Caco-2 (cell line): ENCODE data around the gene DRD2. TPM values are rescaled to one million over a fixed set of nuclear protein-coding genes. Genes with fewer than 3 reads are reported as not detected.

ENCODE experiments used
- BruUV-seq: library from RNA; stranded (reverse); fragments of 400-500 nt; replicated peaks from 2 replicates; lab custom pipeline; 2021; lab: Mats Ljungman, UMichigan
- CTCF ChIA-PET: fragments of 300-600 bp; sonication (Branson Sonifier 250); formaldehyde crosslinking; loops from one replicate; lab custom pipeline; 2022; ENCODE audit warnings: antibody characterized with exemption; lab: Charles Lee
- POLR2A ChIA-PET: fragments of 300-600 bp; sonication (Branson Sonifier 250); formaldehyde crosslinking; loops from one replicate; lab custom pipeline; 2022; ENCODE audit warnings: antibody characterized with exemption; lab: Charles Lee
- DNase-seq, 2 experiments: peaks; one replicate each; pipeline versions ENCODE4 v3.0.0 to v3.0.0-alpha.2; 2020 to 2022
- H3K27me3 ChIP-seq: replicated peaks from 2 replicates; pipeline ENCODE4 v1.6.0; 2011; ENCODE audit warnings: low read length; ENCODE audit not compliant: control insufficient read depth, insufficient read depth
- H3K36me3 ChIP-seq: 2 replicates; pipeline ENCODE4 v1.5.1; 2011; ENCODE audit warnings: low read length; ENCODE audit not compliant: control insufficient read depth, insufficient read depth
- H3K4me1 ChIP-seq: fragments of 250-450 bp; sonication (Bioruptor Pico); 2 replicates; pipeline ENCODE4 v1.5.1; 2020; ENCODE audit warnings: mild to moderate bottlenecking
- H3K4me3 ChIP-seq: 2 replicates; pipeline ENCODE4 v1.5.1; 2011; ENCODE audit warnings: low read depth, mild to moderate bottlenecking, control low read depth, low read length
- H3K9me3 ChIP-seq: fragments of 250-450 bp; sonication (Bioruptor Pico); 2 replicates; pipeline ENCODE4 v1.5.1; 2020; ENCODE audit warnings: mild to moderate bottlenecking, moderate library complexity
- H3K27ac Mint-ChIP-seq: one replicate; pipeline ENCODE4 v1.8.0; 2022; ENCODE audit warnings: mixed read lengths; ENCODE audit not compliant: unreplicated experiment
- H3K27me3 Mint-ChIP-seq: one replicate; pipeline ENCODE4 v1.8.0; 2022; ENCODE audit warnings: mixed read lengths; ENCODE audit not compliant: insufficient read depth, unreplicated experiment
- H3K36me3 Mint-ChIP-seq: one replicate; pipeline ENCODE4 v1.8.0; 2022; ENCODE audit warnings: mild to moderate bottlenecking, mixed read lengths; ENCODE audit not compliant: insufficient read depth, unreplicated experiment
- H3K4me1 Mint-ChIP-seq: one replicate; pipeline ENCODE4 v1.8.0; 2022; ENCODE audit warnings: low read depth, mixed read lengths; ENCODE audit not compliant: unreplicated experiment
- H3K4me3 Mint-ChIP-seq: one replicate; pipeline ENCODE4 v1.8.0; 2022; ENCODE audit warnings: mild to moderate bottlenecking, moderate library complexity, mixed read lengths; ENCODE audit not compliant: unreplicated experiment
- H3K9me3 Mint-ChIP-seq: one replicate; pipeline ENCODE4 v1.8.0; 2022; ENCODE audit warnings: mixed read lengths; ENCODE audit not compliant: unreplicated experiment
- CTCF ChIP-seq, 2 experiments: fragments of 200-600 bp in 1 of 2; IDR thresholded peaks; 1 replicate in 1 of 2; 2 replicates in 1 of 2; pipeline versions ENCODE4 v1.5.1 to v1.8.0; 2011 to 2022; ENCODE audit warnings: antibody characterized with exemption in 1 of 2, control low read depth in 1 of 2, inconsistent platforms in 1 of 2, low read depth in 1 of 2, low read length in 1 of 2, mild to moderate bottlenecking in 1 of 2, moderate library complexity in 1 of 2; ENCODE audit not compliant: insufficient read depth in 1 of 2, severe bottlenecking in 1 of 2, unreplicated experiment in 1 of 2
- intact Hi-C: fragments of 100-400 bp; cut with micrococcal nuclease; formaldehyde crosslinking; loops from one replicate; pipeline ENCODE4 v1.10.0; 2022; ENCODE audit not compliant: unreplicated experiment
- total RNA-seq: library from RNA; stranded (reverse); gene quantifications from 2 replicates; pipeline ENCODE4 v1.2.3, GENCODE V29; 2022

Gene DRD2
- total RNA-seq, 1 experiment from 2014 or later = 13.9 TPM

GRCh38 chr11:113496026-113496651 lies 20.9 kb upstream of the DRD2 start:
- H3K36me3 ChIP-seq = no peaks in the 10 kb centered on the region
- no peaks in the 10 kb centered on the region for H3K9me3 ChIP-seq
- intact Hi-C loops = no loop called here
- ChIA-PET POLR2A (no interaction called here), CTCF (no interaction called here)
- H3K4me1 Mint-ChIP-seq = no peaks in the 10 kb centered on the region
- no peaks in the 10 kb centered on the region for H3K9me3 Mint-ChIP-seq
- H3K4me3 Mint-ChIP-seq = no peak overlapping the region
- no peaks in the 10 kb centered on the region for H3K27me3 Mint-ChIP-seq
- H3K36me3 Mint-ChIP-seq = no peaks in the 10 kb centered on the region
- BruUV-seq = no TSS peak
- no peak for TF ChIP-seq CTCF (IDR thresholded peaks at IDR 0.05; ENCODE audit: insufficient read depth in 1 of 2, low read depth in 1 of 2, low read length in 1 of 2, severe bottlenecking in 1 of 2, unreplicated experiment in 1 of 2)
- no peaks in the 10 kb centered on the region for H3K27me3 ChIP-seq
- H3K27ac Mint-ChIP-seq = no peak overlapping the region
- no peak for DNase-seq
- no peaks in the 10 kb centered on the region for H3K4me1 ChIP-seq
- no peak overlapping the region for H3K4me3 ChIP-seq

- no peaks in the 10 kb centered on the region for H3K36me3 Mint-ChIP-seq
- Histone ChIP-seq H3K9me3 (no peaks in the 10 kb centered on the region), H3K4me1 (no peaks in the 10 kb centered on the region), H3K27me3 (no peaks in the 10 kb centered on the region), H3K4me3 (no peak overlapping the region), H3K36me3 (no peaks in the 10 kb centered on the region)
- H3K4me3 Mint-ChIP-seq = no peak overlapping the region
- no peaks in the 10 kb centered on the region for H3K9me3 Mint-ChIP-seq
- intact Hi-C loops = no loop called here
- ChIA-PET POLR2A (no interaction called here), CTCF (no interaction called here)
- no peak for DNase-seq
- H3K4me1 Mint-ChIP-seq = no peaks in the 10 kb centered on the region
- H3K27me3 Mint-ChIP-seq = no peaks in the 10 kb centered on the region
- TF ChIP-seq CTCF (IDR thresholded peaks at IDR 0.05; ENCODE audit: insufficient read depth in 1 of 2, low read depth in 1 of 2, low read length in 1 of 2, severe bottlenecking in 1 of 2, unreplicated experiment in 1 of 2) = no peak
- no TSS peak for BruUV-seq
- no peak overlapping the region for H3K27ac Mint-ChIP-seq
Observed at GRCh38 chr11:113494021-113494420, 18.8 kb upstream of the DRD2 start.

GRCh38 chr11:113493206-113493605 lies 18.0 kb upstream of the DRD2 start:
- CTCF ChIA-PET = interaction anchor here (0.9 kb wide), 1 partner anchor 232 kb away, joined by 3 read pairs; no protein-coding TSS in a partner anchor
- intact Hi-C loops = no loop called here
- H3K4me3 Mint-ChIP-seq = no peak overlapping the region
- H3K4me1 Mint-ChIP-seq = no peaks in the 10 kb centered on the region
- DNase-seq = no peak
- no peaks in the 10 kb centered on the region for H3K9me3 Mint-ChIP-seq
- no peaks in the 10 kb centered on the region for H3K27me3 ChIP-seq
- no peak for TF ChIP-seq CTCF (IDR thresholded peaks at IDR 0.05; ENCODE audit: insufficient read depth in 1 of 2, low read depth in 1 of 2, low read length in 1 of 2, severe bottlenecking in 1 of 2, unreplicated experiment in 1 of 2)
- H3K4me1 ChIP-seq = no peaks in the 10 kb centered on the region
- H3K9me3 ChIP-seq = no peaks in the 10 kb centered on the region
- POLR2A ChIA-PET = no interaction called here
- no peak overlapping the region for H3K4me3 ChIP-seq
- no TSS peak for BruUV-seq
- H3K27ac Mint-ChIP-seq = no peak overlapping the region
- H3K27me3 Mint-ChIP-seq = no peaks in the 10 kb centered on the region
- no peaks in the 10 kb centered on the region for H3K36me3 Mint-ChIP-seq
- no peaks in the 10 kb centered on the region for H3K36me3 ChIP-seq
